HepG2 (cell line): ENCODE results near the gene DNMT3A. TPM values are rescaled to one million over a fixed set of nuclear protein-coding genes. Genes with fewer than 3 reads are reported as not detected.

Experiments used
- ADNP ChIP-seq: sonication (generic); formaldehyde crosslinking; IDR thresholded peaks from 2 replicates; pipeline ENCODE4 v1.4.0; 2020; ENCODE audit warnings: missing genetic modification reagents
- AHR ChIP-seq: IDR thresholded peaks from 2 replicates; pipeline ENCODE4 v1.6.1; 2018; ENCODE audit warnings: missing genetic modification reagents, missing compliant biosample characterization
- ATF5 ChIP-seq: sonication (generic); formaldehyde crosslinking; IDR thresholded peaks from 2 replicates; pipeline ENCODE4 v1.4.0; 2020; ENCODE audit warnings: mild to moderate bottlenecking, low read depth, missing genetic modification reagents
- CC2D1A ChIP-seq: sonication (generic); formaldehyde crosslinking; IDR thresholded peaks from 2 replicates; pipeline ENCODE4 v1.8.1; 2023; ENCODE audit warnings: mild to moderate bottlenecking, missing genetic modification reagents
- CENPT ChIP-seq: sonication (generic); formaldehyde crosslinking; IDR thresholded peaks from 2 replicates; pipeline ENCODE4 v1.8.0; 2022; ENCODE audit warnings: low read depth, mild to moderate bottlenecking, moderate library complexity, missing genetic modification reagents
- CHD2 ChIP-seq: IDR thresholded peaks from 2 replicates; pipeline ENCODE4 v1.6.1; 2011; ENCODE audit warnings: low read depth, low read length, improper control_type of control experiment
- FOSL2 ChIP-seq: sonication (generic); formaldehyde crosslinking; IDR thresholded peaks from 2 replicates; pipeline ENCODE4 v1.4.0; 2020; ENCODE audit warnings: missing genetic modification reagents
- FOXK2 ChIP-seq: fragments of 450-650 bp; IDR thresholded peaks from 2 replicates; pipeline ENCODE4 v1.6.1; 2016
- GTF2F1 ChIP-seq: fragments of 150-350 bp; IDR thresholded peaks from 2 replicates; pipeline ENCODE4 v1.6.1; 2014; ENCODE audit warnings: low read length
- HNRNPL ChIP-seq: fragments of 200-400 bp; formaldehyde crosslinking; IDR thresholded peaks from 2 replicates; pipeline ENCODE4 v1.6.1; 2017; ENCODE audit warnings: mild to moderate bottlenecking, low read depth, low read length
- MIER3 ChIP-seq: IDR thresholded peaks from 2 replicates; pipeline ENCODE4 v1.6.1; 2016; ENCODE audit warnings: missing compliant biosample characterization, borderline replicate concordance
- NFYB ChIP-seq: sonication (generic); formaldehyde crosslinking; IDR thresholded peaks from 2 replicates; pipeline ENCODE4 v1.4.0; 2020; ENCODE audit warnings: missing genetic modification reagents
- PHF5A ChIP-seq: IDR thresholded peaks from one replicate; pipeline ENCODE4 v1.6.1; 2018; ENCODE audit warnings: low read depth, missing genetic modification reagents; ENCODE audit not compliant: unreplicated experiment
- POLR2AphosphoS5 ChIP-seq: IDR thresholded peaks from 2 replicates; pipeline ENCODE4 v1.6.1; 2012; ENCODE audit warnings: low read depth, low read length
- RCOR2 ChIP-seq: IDR thresholded peaks from 2 replicates; pipeline ENCODE4 v1.6.1; 2016; ENCODE audit warnings: missing biosample characterization, missing genetic modification reagents
- RXRB ChIP-seq: IDR thresholded peaks from 2 replicates; pipeline ENCODE4 v1.6.1; 2016; ENCODE audit warnings: borderline replicate concordance, missing genetic modification reagents, missing compliant biosample characterization
- SAP130 ChIP-seq: IDR thresholded peaks from 2 replicates; pipeline ENCODE4 v1.6.1; 2016; ENCODE audit warnings: low read depth
- SNAPC2 ChIP-seq: sonication (generic); formaldehyde crosslinking; IDR thresholded peaks from 2 replicates; pipeline ENCODE4 v1.8.1; 2022; ENCODE audit warnings: mild to moderate bottlenecking, missing genetic modification reagents
- STAG1 ChIP-seq: sonication (generic); formaldehyde crosslinking; IDR thresholded peaks from 2 replicates; pipeline ENCODE4 v1.4.0; 2020; ENCODE audit warnings: missing genetic modification reagents
- SUZ12 ChIP-seq: fragments of 150-350 bp; IDR thresholded peaks from 2 replicates; pipeline ENCODE4 v1.6.1; 2014; ENCODE audit warnings: low read depth, low read length
- ZFX ChIP-seq: sonication (generic); formaldehyde crosslinking; IDR thresholded peaks from 2 replicates; pipeline ENCODE4 v1.4.0; 2020; ENCODE audit warnings: mild to moderate bottlenecking, low read depth, missing genetic modification reagents, moderate library complexity
- ZNF317 ChIP-seq: sonication (generic); formaldehyde crosslinking; IDR thresholded peaks from 2 replicates; pipeline ENCODE4 v1.5.0; 2020; ENCODE audit warnings: mild to moderate bottlenecking, missing genetic modification reagents
- ZNF619 ChIP-seq: sonication (generic); formaldehyde crosslinking; IDR thresholded peaks from 2 replicates; pipeline ENCODE4 v1.4.0; 2020; ENCODE audit warnings: mild to moderate bottlenecking, missing genetic modification reagents
- ZNF678 ChIP-seq: sonication (generic); formaldehyde crosslinking; IDR thresholded peaks from 2 replicates; pipeline ENCODE4 v1.4.0; 2020; ENCODE audit warnings: mild to moderate bottlenecking, missing genetic modification reagents
- ZNF792 ChIP-seq: IDR thresholded peaks from 2 replicates; pipeline ENCODE4 v1.6.1; 2016
- polyA plus RNA-seq, 8 experiments: library from polyadenylated mRNA; depleted of rRNA in 3 of 8; stranded (reverse) in 7 of 8; unstranded in 1 of 8; fragments of >200 nt; fragmentation: Illumina TruSeq in 4 of 8; extraction: Trizol in 4 of 8; gene quantifications; 2 replicates each; pipeline versions ENCODE4 v1.2.1 to v1.2.3, GENCODE V29; 2011 to 2016; ENCODE audit warnings: low read depth in 4 of 8, missing spikeins in 1 of 8, mixed read lengths in 1 of 8; ENCODE audit not compliant: insufficient read depth in 1 of 8
- total RNA-seq, 5 experiments: library from RNA; depleted of rRNA; stranded (reverse); fragments of >200 nt; fragmentation: Illumina TruSeq; extraction: Trizol; gene quantifications; 2 replicates each; pipeline ENCODE4 v1.2.3, GENCODE V29; 2016; ENCODE audit warnings: low read depth in 1 of 5
- TF ChIP-seq, protein P1 (sequence below): IDR thresholded peaks from 2 replicates; pipeline ENCODE4 v1.6.1; 2018; ENCODE audit warnings: missing genetic modification reagents
- TF ChIP-seq, protein P2 (sequence below): sonication (generic); formaldehyde crosslinking; IDR thresholded peaks from 2 replicates; pipeline ENCODE4 v1.4.0; 2020; ENCODE audit warnings: mild to moderate bottlenecking, missing genetic modification reagents
- TF ChIP-seq, protein P3 (sequence below): sonication (generic); formaldehyde crosslinking; IDR thresholded peaks from 2 replicates; pipeline ENCODE4 v1.4.0; 2020; ENCODE audit warnings: missing genetic modification reagents, borderline replicate concordance

The DNMT3A gene
- total and polyA plus RNA-seq, 2 of the 13 experiments (the other 11 are each of a cell fraction or from before 2014, with no cell fraction given): 14.7 to 29.1 TPM

DNA sequence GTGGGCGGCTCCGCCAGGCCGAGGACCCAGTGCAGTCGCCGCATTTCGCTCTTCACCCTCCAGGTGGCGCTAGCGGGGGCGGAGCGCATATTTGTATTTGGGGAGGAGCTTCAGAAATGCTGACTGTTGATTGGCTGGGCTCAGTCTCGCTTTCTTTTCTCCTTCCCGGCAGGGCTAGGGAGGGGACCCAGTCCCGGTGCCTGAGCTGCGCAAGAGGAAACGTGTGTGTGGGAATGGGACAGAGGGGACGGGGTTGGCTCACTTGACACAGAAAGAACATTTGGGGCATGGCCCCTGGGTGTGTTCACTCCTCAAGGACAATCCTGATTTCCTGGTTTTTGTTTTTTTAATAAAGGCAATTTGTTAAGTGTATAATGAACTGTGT, 20.3 kb upstream of the DNMT3A start (continued):
- TF ChIP-seq GTF2F1 (no peak), FOSL2 (CRISPR knock-in tag) (peak; percentile 52; the same call in 1 of the 2 replicates), PHF5A (CRISPR knock-in tag) (no peak), CHD2 (peak; percentile 39; the same call in 1 of the 2 replicates), CENPT (CRISPR knock-in tag) (no peak), STAG1 (peak; percentile 48), ADNP (CRISPR knock-in tag) (no peak; the same call in 1 of the 2 replicates), CC2D1A (CRISPR knock-in tag) (0 out of 2 replicates have a peak, but pooled peaks have one; percentile 44), POLR2AphosphoS5 (peak; percentile 83), RXRB (CRISPR knock-in tag) (peak; percentile 59), SUZ12 (no peak), SNAPC2 (CRISPR knock-in tag) (0 out of 2 replicates have a peak, but pooled peaks have one; percentile 33), SAP130 (CRISPR knock-in tag) (peak; percentile 78), ZNF678 (CRISPR knock-in tag) (no peak), ZFX (CRISPR knock-in tag) (peak; percentile 43; the same call in 1 of the 2 replicates), RCOR2 (CRISPR knock-in tag) (peak; percentile 25; the same call in 1 of the 2 replicates), FOXK2 (no peak), ZNF619 (CRISPR knock-in tag) (no peak), ZNF317 (peak; percentile 52; the same call in 1 of the 2 replicates), ATF5 (CRISPR knock-in tag) (peak; percentile 78; the same call in 1 of the 2 replicates), NFYB (CRISPR knock-in tag) (peak; percentile 80), AHR (CRISPR knock-in tag) (peak; percentile 50; the same call in 1 of the 2 replicates), MIER3 (peak; percentile 66; the same call in 1 of the 2 replicates), HNRNPL (no peak), ZNF792 (peak; percentile 54; the same call in 1 of the 2 replicates)
- TF ChIP-seq, protein P1, sequence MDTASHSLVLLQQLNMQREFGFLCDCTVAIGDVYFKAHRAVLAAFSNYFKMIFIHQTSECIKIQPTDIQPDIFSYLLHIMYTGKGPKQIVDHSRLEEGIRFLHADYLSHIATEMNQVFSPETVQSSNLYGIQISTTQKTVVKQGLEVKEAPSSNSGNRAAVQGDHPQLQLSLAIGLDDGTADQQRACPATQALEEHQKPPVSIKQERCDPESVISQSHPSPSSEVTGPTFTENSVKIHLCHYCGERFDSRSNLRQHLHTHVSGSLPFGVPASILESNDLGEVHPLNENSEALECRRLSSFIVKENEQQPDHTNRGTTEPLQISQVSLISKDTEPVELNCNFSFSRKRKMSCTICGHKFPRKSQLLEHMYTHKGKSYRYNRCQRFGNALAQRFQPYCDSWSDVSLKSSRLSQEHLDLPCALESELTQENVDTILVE (CRISPR knock-in tag): peak; percentile 66; the same call in 1 of the 2 replicates
- TF ChIP-seq, protein P2, sequence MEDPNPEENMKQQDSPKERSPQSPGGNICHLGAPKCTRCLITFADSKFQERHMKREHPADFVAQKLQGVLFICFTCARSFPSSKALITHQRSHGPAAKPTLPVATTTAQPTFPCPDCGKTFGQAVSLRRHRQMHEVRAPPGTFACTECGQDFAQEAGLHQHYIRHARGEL: no peak
- TF ChIP-seq, protein P3, sequence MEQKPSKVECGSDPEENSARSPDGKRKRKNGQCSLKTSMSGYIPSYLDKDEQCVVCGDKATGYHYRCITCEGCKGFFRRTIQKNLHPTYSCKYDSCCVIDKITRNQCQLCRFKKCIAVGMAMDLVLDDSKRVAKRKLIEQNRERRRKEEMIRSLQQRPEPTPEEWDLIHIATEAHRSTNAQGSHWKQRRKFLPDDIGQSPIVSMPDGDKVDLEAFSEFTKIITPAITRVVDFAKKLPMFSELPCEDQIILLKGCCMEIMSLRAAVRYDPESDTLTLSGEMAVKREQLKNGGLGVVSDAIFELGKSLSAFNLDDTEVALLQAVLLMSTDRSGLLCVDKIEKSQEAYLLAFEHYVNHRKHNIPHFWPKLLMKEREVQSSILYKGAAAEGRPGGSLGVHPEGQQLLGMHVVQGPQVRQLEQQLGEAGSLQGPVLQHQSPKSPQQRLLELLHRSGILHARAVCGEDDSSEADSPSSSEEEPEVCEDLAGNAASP (CRISPR knock-in tag): peak; percentile 48
